Tibial nerve (tissue), 4 donors: ENCODE measurements around the gene MCF2L. TPM values are rescaled to one million over a fixed set of nuclear protein-coding genes. Genes with fewer than 3 reads are reported as not detected.

ENCODE experiments used
- DNase-seq, 2 donors: peaks; one replicate each; pipeline ENCODE4 v3.0.0-alpha.2; 2019; ENCODE audit warnings: low spot score in 2 of 2
- H3K27ac ChIP-seq, 4 donors: fragments of 200-600 bp; sonication (generic) in 3 of 4; one replicate each; pipeline ENCODE4 v1.5.1; 2017 to 2019; ENCODE audit warnings: mild to moderate bottlenecking in 1 of 4
- H3K27me3 ChIP-seq, 2 donors: fragments of 200-600 bp; sonication (generic) in 1 of 2; one replicate each; pipeline versions ENCODE4 v1.5.1 to v1.6.0; 2017 to 2019
- H3K36me3 ChIP-seq, 3 donors: fragments of 200-600 bp; sonication (generic); one replicate each; pipeline ENCODE4 v1.5.1; 2018 to 2019
- H3K4me1 ChIP-seq, 4 donors: fragments of 200-600 bp; sonication (generic) in 3 of 4; one replicate each; pipeline ENCODE4 v1.5.1; 2017 to 2019
- H3K4me3 ChIP-seq, 4 donors: fragments of 200-600 bp; sonication (generic) in 3 of 4; one replicate each; pipeline ENCODE4 v1.5.1; 2017 to 2019; ENCODE audit warnings: mild to moderate bottlenecking in 1 of 4, moderate library complexity in 1 of 4
- H3K9me3 ChIP-seq, 4 donors: fragments of 200-600 bp; sonication (generic) in 3 of 4; one replicate each; pipeline ENCODE4 v1.5.1; 2017 to 2019
- CTCF ChIP-seq, 5 experiments: fragments of 200-600 bp in 3 of 5; fragments of 450-650 bp in 2 of 5; sonication (generic) in 3 of 5; IDR thresholded peaks; one replicate each; pipeline ENCODE4 v1.5.1; 2016 to 2019; ENCODE audit warnings: antibody characterized with exemption in 5 of 5, mild to moderate bottlenecking in 3 of 5, moderate library complexity in 2 of 5
- EP300 ChIP-seq, 2 donors: sonication (generic); formaldehyde crosslinking; IDR thresholded peaks; one replicate each; pipeline ENCODE4 v1.6.1; 2017; ENCODE audit warnings: antibody characterized with exemption in 2 of 2, mild to moderate bottlenecking in 1 of 2
- POLR2A ChIP-seq, 2 donors: fragments of 450-650 bp; IDR thresholded peaks; one replicate each; pipeline ENCODE4 v1.6.1; 2017; ENCODE audit warnings: antibody characterized with exemption in 2 of 2, mild to moderate bottlenecking in 2 of 2, moderate library complexity in 2 of 2
- WGBS, 2 donors: methylation state at CpG; one replicate each; pipeline ENCODE4 v1.1.5; 2018; 5-methylcytosine and 5-hydroxymethylcytosine counted together
- total RNA-seq, 4 donors: library from RNA; depleted of rRNA; stranded (reverse); fragments of >200 nt; gene quantifications; one replicate each; pipeline ENCODE4 v1.1.0, GENCODE V29; 2016

The MCF2L gene
- total RNA-seq, 4 donors from 2014 or later = 30.1 to 82.6 (median 45.3) TPM

DNA sequence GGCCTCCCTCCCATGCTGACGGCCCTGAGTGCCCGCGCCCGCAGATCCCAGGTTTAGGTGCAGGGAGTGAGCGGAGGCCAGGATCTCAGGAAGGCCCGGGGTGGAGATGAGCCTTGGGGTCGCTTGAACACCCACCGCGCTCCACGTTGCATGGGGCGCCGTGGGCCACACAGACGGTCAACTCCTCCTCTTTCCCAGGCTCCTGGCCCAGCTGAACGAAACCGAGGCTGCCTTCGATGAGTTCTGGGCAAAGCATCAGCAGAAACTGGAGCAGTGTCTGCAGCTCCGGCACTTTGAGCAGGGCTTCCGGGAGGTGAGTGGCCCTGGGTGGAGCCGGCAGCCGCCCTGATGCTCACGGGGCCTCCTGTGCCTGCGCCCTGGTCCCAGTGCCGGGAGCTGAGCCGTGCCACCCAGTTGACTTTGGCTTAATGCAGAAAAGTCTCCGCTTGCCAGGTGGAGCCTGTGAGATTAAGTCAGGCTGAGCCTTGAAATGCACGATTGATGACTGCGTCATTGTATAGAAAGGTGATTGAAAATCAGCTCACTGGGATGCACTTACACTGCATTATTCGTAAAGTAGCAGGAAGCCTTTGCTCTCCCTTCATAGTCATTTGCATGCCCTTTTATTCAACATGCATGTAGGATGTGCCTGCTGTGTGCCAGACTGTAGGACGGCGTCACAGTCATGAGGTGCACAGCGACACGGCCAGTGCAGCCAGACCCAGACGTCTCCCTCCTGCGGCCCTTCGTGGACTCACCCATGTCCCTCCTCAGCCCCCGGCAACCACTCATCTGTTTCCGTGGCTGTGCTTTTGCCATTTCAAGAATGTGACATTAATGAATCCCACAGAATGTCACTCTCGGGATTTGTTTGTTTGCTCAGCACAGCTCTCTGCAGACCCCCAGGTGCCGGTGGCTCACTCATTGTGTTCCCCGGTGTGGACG lies 101.1 kb downstream of the MCF2L start:
- H3K4me3 ChIP-seq = no peak overlapping the region
- H3K36me3 ChIP-seq = peaks cover 0 to 17% (median 0%) of the 10 kb centered on the region in 3 donors
- WGBS, 2 donors = 82 to 84% methylated on average over 39 to 41 of the region's 41 CpGs
- no peak for TF ChIP-seq EP300 (IDR thresholded peaks at IDR 0.05)
- no peak for TF ChIP-seq POLR2A (IDR thresholded peaks at IDR 0.05)
- no peak for TF ChIP-seq CTCF (IDR thresholded peaks at IDR 0.05)
- H3K4me1 ChIP-seq = no peaks in the 10 kb centered on the region
- H3K9me3 ChIP-seq = peaks cover 0 to 10% (median 3%) of the 10 kb centered on the region in 4 donors
- no peaks in the 10 kb centered on the region for H3K27me3 ChIP-seq
- H3K27ac ChIP-seq = no peak overlapping the region
- no peak for DNase-seq

- 80 to 85% methylated on average over 8 of the region's 8 CpGs for WGBS, 2 donors
- no peak for DNase-seq
- TF ChIP-seq CTCF (IDR thresholded peaks at IDR 0.05) (no peak), POLR2A (IDR thresholded peaks at IDR 0.05) (no peak)
- Histone ChIP-seq H3K27me3 (no peaks in the 10 kb centered on the region), H3K9me3 (peaks cover 0 to 10% (median 3%) of the 10 kb centered on the region in 4 donors), H3K36me3 (peaks cover 0 to 24% (median 0%) of the 10 kb centered on the region in 3 donors), H3K4me3 (no peak overlapping the region), H3K27ac (no peak overlapping the region), H3K4me1 (no peaks in the 10 kb centered on the region)
These were observed 101.8 kb downstream of the MCF2L start for GRCh38 chr13:113070855-113071254.

- 92 to 97% methylated on average over 3 of the region's 3 CpGs for WGBS, 2 donors
- H3K4me3 ChIP-seq = no peak overlapping the region
- TF ChIP-seq CTCF (IDR thresholded peaks at IDR 0.05) (no peak), POLR2A (IDR thresholded peaks at IDR 0.05) (no peak), EP300 (IDR thresholded peaks at IDR 0.05) (no peak)
- H3K36me3 ChIP-seq = peaks cover 0 to 27% (median 0%) of the 10 kb centered on the region in 3 donors
- peaks cover 0 to 10% (median 3%) of the 10 kb centered on the region in 4 donors for H3K9me3 ChIP-seq
- H3K27me3 ChIP-seq = no peaks in the 10 kb centered on the region
- no peak overlapping the region for H3K27ac ChIP-seq
- no peak for DNase-seq
- H3K4me1 ChIP-seq = no peaks in the 10 kb centered on the region
These were observed 103.4 kb downstream of the MCF2L start for GRCh38 chr13:113072376-113072775.

DNA sequence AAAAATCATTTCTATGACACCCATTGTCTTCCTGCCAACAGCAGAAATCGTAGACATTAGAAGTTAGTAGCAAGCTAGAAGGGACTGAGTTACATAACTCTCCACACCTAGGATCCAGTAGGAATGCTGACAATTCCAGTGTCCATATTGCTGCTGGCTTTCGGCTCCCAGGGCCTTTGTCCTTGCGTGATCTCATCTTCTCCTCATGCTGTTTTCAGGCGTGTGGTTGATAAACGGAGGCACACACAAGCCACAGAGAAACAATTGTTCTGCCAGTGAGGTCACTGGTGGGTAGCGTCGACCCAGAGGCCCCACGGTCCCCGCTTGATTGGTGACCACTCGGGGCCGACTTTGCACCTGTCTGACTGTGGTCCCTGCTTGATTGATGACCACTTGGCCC lies 104.9 kb downstream of the MCF2L start:
- TF ChIP-seq POLR2A (IDR thresholded peaks at IDR 0.05) (no peak), CTCF (IDR thresholded peaks at IDR 0.05) (no peak), EP300 (IDR thresholded peaks at IDR 0.05) (no peak)
- no peak overlapping the region for H3K4me3 ChIP-seq
- peaks cover 0 to 27% (median 0%) of the 10 kb centered on the region in 3 donors for H3K36me3 ChIP-seq
- no peaks in the 10 kb centered on the region for H3K27me3 ChIP-seq
- H3K4me1 ChIP-seq = no peaks in the 10 kb centered on the region
- peaks cover 0 to 10% (median 3%) of the 10 kb centered on the region in 4 donors for H3K9me3 ChIP-seq
- DNase-seq = no peak
- 53 to 55% methylated on average over 11 of the region's 11 CpGs for WGBS, 2 donors
- no peak overlapping the region for H3K27ac ChIP-seq

DNA sequence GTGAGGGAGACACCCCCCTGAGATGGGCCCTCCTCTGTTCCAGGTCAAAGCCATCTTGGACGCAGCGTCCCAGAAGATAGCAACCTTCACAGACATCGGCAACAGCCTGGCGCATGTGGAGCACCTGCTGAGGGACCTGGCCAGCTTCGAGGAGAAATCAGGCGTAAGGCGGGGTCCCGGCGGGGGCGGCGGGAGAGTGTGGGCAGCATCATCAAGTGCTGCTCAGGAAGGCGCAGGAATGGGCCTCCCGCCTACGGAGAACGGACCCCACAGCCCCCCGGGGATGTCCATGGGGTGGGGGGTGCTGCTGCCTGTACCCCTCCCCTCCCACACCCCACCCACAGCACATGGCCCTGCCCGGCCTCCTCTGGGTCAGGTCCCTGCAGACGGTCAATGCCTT lies 105.4 kb downstream of the MCF2L start:
- TF ChIP-seq POLR2A (IDR thresholded peaks at IDR 0.05) = no peak
- H3K4me3 ChIP-seq = no peak overlapping the region
- no peak for DNase-seq
- peaks cover 0 to 27% (median 0%) of the 10 kb centered on the region in 3 donors for H3K36me3 ChIP-seq
- H3K27ac ChIP-seq = no peak overlapping the region
- no peaks in the 10 kb centered on the region for H3K4me1 ChIP-seq
- H3K9me3 ChIP-seq = peaks cover 0 to 10% (median 3%) of the 10 kb centered on the region in 4 donors
- H3K27me3 ChIP-seq = no peaks in the 10 kb centered on the region
- 87 to 92% methylated on average over 2 to 17 of the region's 18 CpGs for WGBS, 2 donors
